K562 (cell line): ENCODE results near the gene SARS2. TPM values are rescaled to one million over a fixed set of nuclear protein-coding genes. Genes with fewer than 3 reads are reported as not detected.
A peak's percentile ranks its signal among the peaks of the same experiment; 100 is the strongest.

Experiments used
- ATAC-seq: fragments of 200-7000 bp; cut with Tn5 transposase; 3 replicates; pipeline ENCODE4 v1.9.1; 2020; ENCODE audit warnings: moderate library complexity
- BruUV-seq: library from RNA; stranded (reverse); fragments of 400-500 nt; replicated peaks from 2 replicates; lab custom pipeline; 2021; lab: Mats Ljungman, UMichigan
- CTCF ChIA-PET: fragments of 300-600 bp; formaldehyde crosslinking; extraction: SDS; loops from one replicate; lab custom pipeline; 2021; ENCODE audit warnings: low intra/inter-chr PET ratio; lab: Yijun Ruan, JAX
- POLR2A ChIA-PET: fragments of 300-600, 350-650 bp; sonication (Branson Sonifier 250); formaldehyde crosslinking; extraction: SDS; loops from one replicate; lab custom pipeline; 2021; ENCODE audit warnings: antibody characterized with exemption, inconsistent platforms; lab: Yijun Ruan, JAX
- DNase-seq, 4 experiments: peaks; one replicate each; pipeline versions ENCODE4 v3.0.0 to v3.0.0-alpha.2; 2011 to 2018; ENCODE audit warnings: low spot score in 3 of 4, mixed read lengths in 3 of 4; ENCODE audit errors: extremely low read depth in 1 of 4
- FAIRE-seq: peaks from 2 replicates; lab custom pipeline; 2011; peaks lifted over from hg19 to GRCh38; lab: Jason Lieb, UNC
- H2AFZ ChIP-seq: 2 replicates; pipeline ENCODE4 v1.6.0; 2011; ENCODE audit warnings: low read depth, low read length, control low read depth, inconsistent platforms
- H3K27ac ChIP-seq: fragments of 200-600 bp; 3 replicates; pipeline ENCODE4 v1.8.0; 2011; ENCODE audit warnings: low read depth, mild to moderate bottlenecking, control low read depth, inconsistent platforms, low read length, moderate library complexity, mixed read lengths; ENCODE audit errors: extremely low read depth
- H3K27me3 ChIP-seq, 2 experiments: fragments of 300-600 bp in 1 of 2; 2 replicates in 1 of 2; 3 replicates in 1 of 2; pipeline versions ENCODE4 v1.6.0 to v1.8.0; 2011; ENCODE audit warnings: inconsistent platforms in 2 of 2, low read length in 2 of 2, mild to moderate bottlenecking in 1 of 2, mixed read lengths in 1 of 2, moderate library complexity in 1 of 2; ENCODE audit not compliant: control insufficient read depth in 2 of 2, insufficient read depth in 2 of 2
- H3K36me3 ChIP-seq: fragments of 300-600 bp; 3 replicates; pipeline ENCODE4 v1.8.0; 2011; ENCODE audit warnings: mild to moderate bottlenecking, low read length, inconsistent platforms; ENCODE audit not compliant: control insufficient read depth, insufficient read depth
- H3K4me1 ChIP-seq, 2 experiments: fragments of 200-600 bp in 1 of 2; replicated peaks in 1 of 2; 2 replicates in 1 of 2; 3 replicates in 1 of 2; pipeline versions ENCODE4 v1.5.1 to v1.8.0; 2011; ENCODE audit warnings: inconsistent platforms in 2 of 2, low read length in 2 of 2, mild to moderate bottlenecking in 1 of 2, mixed read lengths in 1 of 2, moderate library complexity in 1 of 2; ENCODE audit not compliant: control insufficient read depth in 2 of 2, insufficient read depth in 2 of 2
- H3K4me2 ChIP-seq: 2 replicates; pipeline ENCODE4 v1.6.1; 2011; ENCODE audit warnings: low read length, control low read depth, inconsistent platforms, mixed read lengths; ENCODE audit not compliant: insufficient read depth
- H3K4me3 ChIP-seq: fragments of 200-600 bp; sonication (generic), shearing (Covaris generic); 2 replicates; pipeline ENCODE4 v1.5.1; 2016; ENCODE audit warnings: control low read depth, inconsistent platforms
- H3K79me2 ChIP-seq: fragments of 200-600 bp; 3 replicates; pipeline ENCODE4 v1.8.0; 2011; ENCODE audit warnings: low read length, inconsistent platforms; ENCODE audit not compliant: control insufficient read depth, insufficient read depth
- H3K9ac ChIP-seq, 2 experiments: 2 replicates each; pipeline versions ENCODE4 v1.6.0 to v1.6.1; 2011; ENCODE audit warnings: low read depth in 2 of 2, low read length in 2 of 2, control low read depth in 1 of 2, inconsistent platforms in 1 of 2, mild to moderate bottlenecking in 1 of 2, mixed read lengths in 1 of 2; ENCODE audit not compliant: insufficient read depth in 1 of 2
- H3K9me1 ChIP-seq: one replicate; pipeline ENCODE4 v1.6.0; 2011; ENCODE audit warnings: inconsistent platforms, mild to moderate bottlenecking, low read length, moderate library complexity; ENCODE audit not compliant: control insufficient read depth, insufficient read depth
- H3K9me3 ChIP-seq: replicated peaks from 2 replicates; pipeline ENCODE4 v1.5.1; 2011; ENCODE audit warnings: low read depth, low read length, inconsistent platforms; ENCODE audit not compliant: control insufficient read depth, insufficient read depth
- H4K20me1 ChIP-seq: replicated peaks from 2 replicates; pipeline ENCODE4 v1.6.1; 2011; ENCODE audit warnings: low read length, inconsistent platforms, mixed read lengths; ENCODE audit not compliant: control insufficient read depth, insufficient read depth
- EGR1 ChIP-seq: fragments of 450-650 bp; conservative IDR thresholded peaks from 2 replicates; pipeline ENCODE4 v1.6.1; 2017; ENCODE audit warnings: mild to moderate bottlenecking
- FIP1L1 ChIP-seq: fragments of 200-400 bp; formaldehyde crosslinking; IDR thresholded peaks from 2 replicates; pipeline ENCODE4 v1.6.1; 2018; ENCODE audit warnings: mild to moderate bottlenecking, low read depth, low read length; ENCODE audit not compliant: poor library complexity, severe bottlenecking
- NR4A1 ChIP-seq, 2 experiments: fragments of 250-450 bp in 1 of 2; fragments of 450-650 bp in 1 of 2; sonication (Bioruptor Pico) in 1 of 2; IDR thresholded peaks; 2 replicates each; pipeline versions ENCODE4 v1.4.0 to v1.6.1; 2016 to 2020; ENCODE audit warnings: mild to moderate bottlenecking in 2 of 2, missing compliant biosample characterization in 1 of 2, missing genetic modification characterization in 1 of 2, moderate library complexity in 1 of 2
- POLR2G ChIP-seq: fragments of 200-400 bp; formaldehyde crosslinking; IDR thresholded peaks from 2 replicates; pipeline ENCODE4 v1.6.1; 2017; ENCODE audit warnings: low read depth, mild to moderate bottlenecking, antibody characterized with exemption, low read length, moderate library complexity
- ZBTB33 ChIP-seq: sonication (generic); formaldehyde crosslinking; IDR thresholded peaks from 2 replicates; pipeline ENCODE4 v1.8.1; 2023; ENCODE audit warnings: mild to moderate bottlenecking, missing genetic modification reagents
- WGBS: fragments of 100-300 bp; shearing (Covaris generic); methylation state at CpG from one replicate; pipeline ENCODE4 v1.1.6; 2016; ENCODE audit warnings: low coverage, mixed read lengths; ENCODE audit not compliant: insufficient coverage; ENCODE audit errors: missing lambda C conversion rate; 5-methylcytosine and 5-hydroxymethylcytosine counted together
- in situ Hi-C: fragments of 300-500 bp; cut with MboI; formaldehyde crosslinking; loops from 4 replicates; pipeline ENCODE4 v1.15.0; 2018; ENCODE audit warnings: inconsistent platforms, mixed read lengths
- intact Hi-C: fragments of 100-400 bp; cut with micrococcal nuclease; formaldehyde crosslinking; loops from 2 replicates; pipeline ENCODE4 v1.14.2; 2022
- polyA plus RNA-seq, 8 experiments: library from polyadenylated mRNA; depleted of rRNA in 4 of 8; stranded (reverse) in 5 of 8; unstranded in 3 of 8; fragments of >200 nt; fragmentation: Nextera tagmentation in 2 of 8; fragmentation: Illumina TruSeq in 1 of 8; extraction: Ambion mirVana in 2 of 8; extraction: Trizol in 1 of 8; gene quantifications; 2 replicates each; pipeline versions ENCODE4 v1.2.1 to v1.2.3, GENCODE V29; 2011 to 2014; ENCODE audit warnings: inconsistent platforms in 1 of 8, missing spikeins in 1 of 8
- total RNA-seq, 7 experiments: library from RNA; depleted of rRNA in 6 of 7; stranded (reverse); fragments of >200 nt in 6 of 7; fragmentation: Illumina TruSeq in 2 of 7; extraction: Trizol in 2 of 7; gene quantifications; 2 replicates each; pipeline versions ENCODE4 v1.2.1 to v1.2.3, GENCODE V29; 2011 to 2021; ENCODE audit warnings: low replicate concordance in 1 of 7

The SARS2 gene
- total and polyA plus RNA-seq, 9 of the 15 experiments (the other 6 are each of a cell fraction or from before 2014, with no cell fraction given): 3.1 to 59.1 (median 31.7) TPM

- no peak overlapping the region for H2AFZ ChIP-seq
- intact Hi-C loops: loop anchor here (5.0 kb wide), 1 partner anchor 547 kb away; the partner anchor contains the start of gene FAM98C
- H4K20me1 ChIP-seq: no peaks in the 10 kb centered on the region
- FAIRE-seq: no peak
- H3K4me3 ChIP-seq: no peak overlapping the region
- BruUV-seq: no TSS peak
- no peaks in the 10 kb centered on the region for H3K9me1 ChIP-seq
- ChIA-PET CTCF (no interaction called here), POLR2A (no interaction called here)
- H3K4me2 ChIP-seq: no peak overlapping the region
- H3K4me1 ChIP-seq: peaks cover 0 to 16% of the 10 kb centered on the region in 2 experiments; a peak in 2 of 5 replicates
- H3K9ac ChIP-seq: no peak overlapping the region
- TF ChIP-seq FIP1L1 (peak; percentile 40), ZBTB33 (CRISPR knock-in tag) (peak; percentile 82), POLR2G (peak; percentile 43), EGR1 (peak; percentile 33; the same call in 1 of the 2 replicates), NR4A1 (CRISPR knock-in tag; IDR thresholded peaks at IDR 0.05) (no peak), NR4A1 (tag; IDR thresholded peaks at IDR 0.05) (no peak)
- in situ Hi-C loops: no loop called here
- 97% methylated on average over 48 of the region's 72 CpGs for WGBS
- peak in 1 of 4 experiments; percentile 52 for DNase-seq
- H3K27ac ChIP-seq: no peak overlapping the region
- ATAC-seq: no peak; the same call in 2 of the 3 replicates
- no peaks in the 10 kb centered on the region for H3K27me3 ChIP-seq
- H3K36me3 ChIP-seq: peaks cover 26% of the 10 kb centered on the region; the same call in 1 of the 3 replicates
- H3K9me3 ChIP-seq: no peaks in the 10 kb centered on the region
- no peaks in the 10 kb centered on the region for H3K79me2 ChIP-seq
These were observed 19.2 kb upstream of the SARS2 start for GRCh38 chr19:38949580-38950367.
